Vagina (tissue), 2 donors: ENCODE measurements around the gene KLC3.

ENCODE experiments used
- POLR2A ChIP-seq, 2 donors: fragments of 450-650 bp; IDR thresholded peaks; one replicate each; pipeline ENCODE4 v1.6.1; 2017; ENCODE audit warnings: antibody characterized with exemption in 2 of 2, mild to moderate bottlenecking in 2 of 2, moderate library complexity in 2 of 2
- TF ChIP-seq, protein P1 (sequence below), 3 experiments: fragments of 450-650 bp in 2 of 3; fragments of 200-600 bp in 1 of 3; sonication (generic) in 1 of 3; IDR thresholded peaks; one replicate each; pipeline ENCODE4 v1.5.1; 2017 to 2019; ENCODE audit warnings: antibody characterized with exemption in 3 of 3, mild to moderate bottlenecking in 2 of 3, moderate library complexity in 2 of 3

DNA sequence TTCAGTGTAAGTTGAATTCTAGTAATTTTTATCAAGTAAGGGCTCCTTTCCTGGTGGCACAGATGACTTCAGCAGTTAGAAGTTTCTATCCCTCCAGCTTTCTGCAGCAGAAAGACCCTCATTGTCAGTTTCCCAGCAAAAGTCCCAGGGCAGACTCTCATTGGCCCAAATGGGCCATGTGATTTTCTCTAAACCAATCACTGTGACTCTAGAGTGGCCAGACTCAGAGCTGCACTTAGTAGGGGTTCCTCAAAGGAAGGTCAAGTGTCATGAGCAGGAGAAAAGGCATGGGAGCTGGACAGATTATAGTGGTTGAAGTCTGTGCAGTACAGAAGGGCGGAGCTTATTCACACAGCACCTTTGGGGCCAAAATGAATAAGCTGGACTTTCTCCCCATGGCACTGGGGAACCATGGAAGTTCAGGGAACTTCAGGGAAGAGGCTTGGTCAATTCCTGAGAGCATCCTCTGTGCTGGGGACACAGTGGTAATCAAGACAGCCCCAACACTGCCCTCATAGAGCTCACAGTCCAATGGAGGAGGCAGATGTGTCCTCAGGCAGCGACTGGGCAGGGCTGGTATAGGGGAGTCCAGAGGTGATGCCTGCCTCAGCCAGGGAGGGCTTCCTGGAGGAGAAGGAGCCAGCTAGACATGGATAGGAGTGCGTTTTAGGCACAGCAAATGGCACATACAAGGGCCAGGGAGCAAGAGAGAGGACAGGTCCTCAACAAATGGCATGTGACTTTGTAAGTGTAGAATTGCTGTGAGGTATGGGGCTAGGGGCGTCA is 36.2 kb upstream of the KLC3 start:
- no peak for TF ChIP-seq POLR2A (IDR thresholded peaks at IDR 0.05)
- TF ChIP-seq, protein P1, sequence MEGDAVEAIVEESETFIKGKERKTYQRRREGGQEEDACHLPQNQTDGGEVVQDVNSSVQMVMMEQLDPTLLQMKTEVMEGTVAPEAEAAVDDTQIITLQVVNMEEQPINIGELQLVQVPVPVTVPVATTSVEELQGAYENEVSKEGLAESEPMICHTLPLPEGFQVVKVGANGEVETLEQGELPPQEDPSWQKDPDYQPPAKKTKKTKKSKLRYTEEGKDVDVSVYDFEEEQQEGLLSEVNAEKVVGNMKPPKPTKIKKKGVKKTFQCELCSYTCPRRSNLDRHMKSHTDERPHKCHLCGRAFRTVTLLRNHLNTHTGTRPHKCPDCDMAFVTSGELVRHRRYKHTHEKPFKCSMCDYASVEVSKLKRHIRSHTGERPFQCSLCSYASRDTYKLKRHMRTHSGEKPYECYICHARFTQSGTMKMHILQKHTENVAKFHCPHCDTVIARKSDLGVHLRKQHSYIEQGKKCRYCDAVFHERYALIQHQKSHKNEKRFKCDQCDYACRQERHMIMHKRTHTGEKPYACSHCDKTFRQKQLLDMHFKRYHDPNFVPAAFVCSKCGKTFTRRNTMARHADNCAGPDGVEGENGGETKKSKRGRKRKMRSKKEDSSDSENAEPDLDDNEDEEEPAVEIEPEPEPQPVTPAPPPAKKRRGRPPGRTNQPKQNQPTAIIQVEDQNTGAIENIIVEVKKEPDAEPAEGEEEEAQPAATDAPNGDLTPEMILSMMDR (IDR thresholded peaks at IDR 0.05) = no peak
